Trophoblast cell (in vitro differentiated cells and primary cell): Measurements from ENCODE around the gene RETREG1.

Source experiments
- DNase-seq, 2 donors: peaks; one replicate each; pipeline ENCODE4 v3.0.0-alpha.2; 2016
- H2AFZ ChIP-seq: 2 replicates; pipeline ENCODE4 v1.6.1; 2013; ENCODE audit warnings: low read length, moderate library complexity, mild to moderate bottlenecking; ENCODE audit not compliant: insufficient read depth, poor library complexity
- H2AK5ac ChIP-seq: 2 replicates; pipeline ENCODE4 v1.6.1; 2013; ENCODE audit warnings: mild to moderate bottlenecking, low read length
- H2BK120ac ChIP-seq: 2 replicates; pipeline ENCODE4 v1.6.1; 2013; ENCODE audit warnings: low read length, mild to moderate bottlenecking, moderate library complexity; ENCODE audit not compliant: insufficient read depth, poor library complexity
- H2BK12ac ChIP-seq: 2 replicates; pipeline ENCODE4 v1.6.1; 2013; ENCODE audit warnings: mild to moderate bottlenecking, low read length, moderate library complexity
- H2BK5ac ChIP-seq: 2 replicates; pipeline ENCODE4 v1.6.1; 2013; ENCODE audit warnings: low read length, low read depth, moderate library complexity, mild to moderate bottlenecking; ENCODE audit not compliant: poor library complexity
- H3K14ac ChIP-seq: 2 replicates; pipeline ENCODE4 v1.6.1; 2013; ENCODE audit warnings: mild to moderate bottlenecking, low read length
- H3K18ac ChIP-seq: 2 replicates; pipeline ENCODE4 v1.6.1; 2013; ENCODE audit warnings: mild to moderate bottlenecking, low read length
- H3K23ac ChIP-seq: 2 replicates; pipeline ENCODE4 v1.6.1; 2013; ENCODE audit warnings: low read length
- H3K27ac ChIP-seq: 2 replicates; pipeline ENCODE4 v1.5.1; 2013; ENCODE audit warnings: low read depth, mild to moderate bottlenecking, inconsistent platforms, low read length, moderate library complexity
- H3K27me3 ChIP-seq: 2 replicates; pipeline ENCODE4 v1.6.1; 2013; ENCODE audit warnings: inconsistent platforms, mild to moderate bottlenecking, low read length, moderate library complexity; ENCODE audit not compliant: insufficient read depth
- H3K36me3 ChIP-seq, 2 experiments: 1 replicate in 1 of 2; 2 replicates in 1 of 2; pipeline ENCODE4 v1.6.1; 2013; ENCODE audit warnings: low read length in 2 of 2, mild to moderate bottlenecking in 2 of 2, moderate library complexity in 1 of 2; ENCODE audit not compliant: insufficient read depth in 2 of 2, control insufficient read depth in 1 of 2
- H3K4ac ChIP-seq: 2 replicates; pipeline ENCODE4 v1.6.1; 2013; ENCODE audit warnings: low read depth, mild to moderate bottlenecking, low read length, moderate library complexity
- H3K4me1 ChIP-seq, 2 experiments: 1 replicate in 1 of 2; 2 replicates in 1 of 2; pipeline ENCODE4 v1.6.1; 2013; ENCODE audit warnings: low read length in 2 of 2, mild to moderate bottlenecking in 2 of 2, moderate library complexity in 1 of 2; ENCODE audit not compliant: insufficient read depth in 2 of 2, control insufficient read depth in 1 of 2
- H3K4me2 ChIP-seq: 2 replicates; pipeline ENCODE4 v1.6.1; 2013; ENCODE audit warnings: inconsistent platforms, mild to moderate bottlenecking, low read length, moderate library complexity
- H3K4me3 ChIP-seq: 2 replicates; pipeline ENCODE4 v1.5.1; 2013; ENCODE audit warnings: mild to moderate bottlenecking, low read depth, low read length, inconsistent platforms
- H3K79me1 ChIP-seq: one replicate; pipeline ENCODE4 v1.6.1; 2013; ENCODE audit warnings: low read length
- H3K79me2 ChIP-seq: 2 replicates; pipeline ENCODE4 v1.6.1; 2013; ENCODE audit warnings: low read length, mild to moderate bottlenecking; ENCODE audit not compliant: control insufficient read depth, insufficient read depth, poor library complexity
- H3K9ac ChIP-seq: 2 replicates; pipeline ENCODE4 v1.6.1; 2013; ENCODE audit warnings: mild to moderate bottlenecking, low read length
- H3K9me3 ChIP-seq: 2 replicates; pipeline ENCODE4 v1.6.1; 2013; ENCODE audit warnings: low read depth, mild to moderate bottlenecking, control low read depth, inconsistent platforms, low read length; ENCODE audit not compliant: insufficient read depth
- H4K12ac ChIP-seq: 2 replicates; pipeline ENCODE4 v1.6.1; 2013; ENCODE audit warnings: low read depth, mild to moderate bottlenecking, low read length, moderate library complexity
- H4K8ac ChIP-seq: 2 replicates; pipeline ENCODE4 v1.6.1; 2013; ENCODE audit warnings: low read depth, mild to moderate bottlenecking, low read length, moderate library complexity
- H4K91ac ChIP-seq: one replicate; pipeline ENCODE4 v1.6.1; 2013; ENCODE audit warnings: low read depth, mild to moderate bottlenecking, low read length, moderate library complexity
- WGBS: extraction: QIAGEN DNeasy Blood & Tissue Kit; methylation state at CpG from one replicate; pipeline ENCODE4 v1.1.7; 2013; ENCODE audit warnings: missing lambda C conversion rate; ENCODE audit not compliant: insufficient read length, insufficient coverage; ENCODE audit errors: extremely low coverage; 5-methylcytosine and 5-hydroxymethylcytosine counted together

RETREG1 gene

GRCh38 chr5:16536818-16537217, 80.0 kb downstream of the RETREG1 start:
- no peak overlapping the region for H2BK120ac ChIP-seq
- no peak overlapping the region for H3K18ac ChIP-seq
- H3K79me1 ChIP-seq: no peaks in the 10 kb centered on the region
- no peak overlapping the region for H3K9ac ChIP-seq
- no peak overlapping the region for H3K27ac ChIP-seq
- H3K23ac ChIP-seq: no peak overlapping the region
- H2AFZ ChIP-seq: no peak overlapping the region
- H4K12ac ChIP-seq: no peak overlapping the region
- H3K4me3 ChIP-seq: no peak overlapping the region
- no peak overlapping the region for H3K4me2 ChIP-seq
- peaks cover 0 to 2% of the 10 kb centered on the region in 2 experiments for H3K4me1 ChIP-seq
- no peak overlapping the region for H4K91ac ChIP-seq
- peaks cover 2% of the 10 kb centered on the region for H3K27me3 ChIP-seq
- no CpG with 5 or more reads among the region's 4 CpGs for WGBS
- no peak overlapping the region for H3K14ac ChIP-seq
- peaks cover 4% of the 10 kb centered on the region for H3K9me3 ChIP-seq
- no peak for DNase-seq
- H2AK5ac ChIP-seq: no peak overlapping the region
- no peak overlapping the region for H2BK5ac ChIP-seq
- H4K8ac ChIP-seq: no peak overlapping the region
- H3K79me2 ChIP-seq: no peaks in the 10 kb centered on the region
- H2BK12ac ChIP-seq: no peak overlapping the region
- no peaks in the 10 kb centered on the region for H3K36me3 ChIP-seq
- H3K4ac ChIP-seq: no peak overlapping the region

- H2BK120ac ChIP-seq: no peak overlapping the region
- no peak overlapping the region for H3K18ac ChIP-seq
- H3K9me3 ChIP-seq: peaks cover 4% of the 10 kb centered on the region
- peak in 1 of 2 donors; percentile 46 for DNase-seq
- H3K27ac ChIP-seq: no peak overlapping the region
- no peak overlapping the region for H4K91ac ChIP-seq
- H2AFZ ChIP-seq: no peak overlapping the region
- H3K9ac ChIP-seq: no peak overlapping the region
- peaks cover 2% of the 10 kb centered on the region for H3K27me3 ChIP-seq
- peaks cover 0 to 2% of the 10 kb centered on the region in 2 experiments for H3K4me1 ChIP-seq
- no peak overlapping the region for H3K4me3 ChIP-seq
- no peak overlapping the region for H2BK12ac ChIP-seq
- H3K79me2 ChIP-seq: no peaks in the 10 kb centered on the region
- H3K4me2 ChIP-seq: no peak overlapping the region
- no peaks in the 10 kb centered on the region for H3K79me1 ChIP-seq
- no peak overlapping the region for H4K8ac ChIP-seq
- no CpG with 5 or more reads among the region's 6 CpGs for WGBS
- H3K23ac ChIP-seq: peak overlapping the region; percentile 2
- no peak overlapping the region for H2BK5ac ChIP-seq
- no peaks in the 10 kb centered on the region for H3K36me3 ChIP-seq
- H2AK5ac ChIP-seq: no peak overlapping the region
- no peak overlapping the region for H3K4ac ChIP-seq
- H3K14ac ChIP-seq: no peak overlapping the region
- H4K12ac ChIP-seq: no peak overlapping the region
Measured at GRCh38 chr5:16536246-16536645, 80.6 kb downstream of the RETREG1 start.

GRCh38 chr5:16534280-16534679, 82.5 kb downstream of the RETREG1 start:
- Histone ChIP-seq H3K4me3 (no peak overlapping the region), H3K23ac (no peak overlapping the region), H3K36me3 (no peaks in the 10 kb centered on the region), H3K79me2 (no peaks in the 10 kb centered on the region), H2BK5ac (no peak overlapping the region), H2BK120ac (no peak overlapping the region), H2AFZ (no peak overlapping the region), H4K91ac (no peak overlapping the region), H3K18ac (no peak overlapping the region), H3K4ac (no peak overlapping the region), H3K27ac (no peak overlapping the region), H2AK5ac (no peak overlapping the region), H3K9ac (no peak overlapping the region), H3K27me3 (peaks cover 2% of the 10 kb centered on the region), H3K9me3 (peaks cover 4% of the 10 kb centered on the region), H3K4me2 (no peak overlapping the region), H4K12ac (no peak overlapping the region), H3K14ac (no peak overlapping the region), H4K8ac (no peak overlapping the region), H2BK12ac (no peak overlapping the region), H3K4me1 (peaks cover 0 to 2% of the 10 kb centered on the region in 2 experiments), H3K79me1 (no peaks in the 10 kb centered on the region)
- WGBS: no CpG with 5 or more reads among the region's 1 CpG
- DNase-seq: no peak

DNA sequence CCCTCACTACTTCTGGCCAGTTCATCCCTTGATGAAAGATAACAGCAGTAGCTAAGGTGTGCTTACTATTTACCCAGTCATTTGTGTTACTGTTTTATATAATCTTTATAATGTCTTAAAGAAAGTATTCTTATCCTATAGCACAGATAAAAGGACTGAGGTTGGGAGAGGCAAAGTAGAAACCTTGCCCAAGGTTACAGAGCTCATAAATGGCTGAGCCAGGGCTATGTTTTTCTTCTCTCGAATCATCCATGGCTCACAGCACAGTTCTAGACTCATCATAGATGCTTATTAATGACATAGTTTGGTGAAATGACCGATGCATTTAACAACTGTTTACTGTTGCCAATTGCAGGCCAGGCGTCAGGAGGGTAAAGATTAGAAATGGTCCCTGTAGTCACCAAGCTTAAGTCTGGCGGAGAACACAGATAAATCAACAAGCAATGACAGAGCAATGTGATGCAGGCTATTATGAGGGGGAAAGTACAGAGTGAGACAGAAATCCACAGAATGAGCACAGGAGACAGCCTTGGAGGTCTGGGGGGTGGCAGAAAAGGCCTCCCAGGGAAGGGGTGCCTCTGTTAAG, 85.6 kb downstream of the RETREG1 start:
- H3K4me2 ChIP-seq: no peak overlapping the region
- H3K79me1 ChIP-seq: no peaks in the 10 kb centered on the region
- H2AFZ ChIP-seq: no peak overlapping the region
- H3K9ac ChIP-seq: no peak overlapping the region
- no peak for DNase-seq
- no peak overlapping the region for H3K4me3 ChIP-seq
- no CpG with 5 or more reads among the region's 4 CpGs for WGBS
- H3K4ac ChIP-seq: no peak overlapping the region
- no peak overlapping the region for H2BK120ac ChIP-seq
- no peak overlapping the region for H3K23ac ChIP-seq
- no peak overlapping the region for H4K8ac ChIP-seq
- H2BK5ac ChIP-seq: no peak overlapping the region
- H3K18ac ChIP-seq: no peak overlapping the region
- H4K91ac ChIP-seq: no peak overlapping the region
- no peak overlapping the region for H4K12ac ChIP-seq
- H2AK5ac ChIP-seq: no peak overlapping the region
- no peaks in the 10 kb centered on the region for H3K36me3 ChIP-seq
- no peaks in the 10 kb centered on the region for H3K27me3 ChIP-seq
- H3K27ac ChIP-seq: no peak overlapping the region
- no peaks in the 10 kb centered on the region for H3K4me1 ChIP-seq
- no peak overlapping the region for H2BK12ac ChIP-seq
- H3K9me3 ChIP-seq: peaks cover 2% of the 10 kb centered on the region
- no peak overlapping the region for H3K14ac ChIP-seq
- H3K79me2 ChIP-seq: no peaks in the 10 kb centered on the region
